Vagina (tissue), 2 donors: ENCODE measurements around the gene SKP2. TPM values are rescaled to one million over a fixed set of nuclear protein-coding genes. Genes with fewer than 3 reads are reported as not detected.

Experiments used
- DNase-seq, 2 donors: peaks; one replicate each; pipeline ENCODE4 v3.0.0-alpha.2; 2017; ENCODE audit errors: extremely low spot score in 2 of 2
- H3K27ac ChIP-seq: fragments of 200-600 bp; sonication (generic); one replicate; pipeline ENCODE4 v1.5.1; 2019
- H3K27me3 ChIP-seq: fragments of 200-600 bp; sonication (generic); one replicate; pipeline ENCODE4 v1.5.1; 2019
- H3K36me3 ChIP-seq, 2 donors: fragments of 200-600 bp; sonication (generic); one replicate each; pipeline ENCODE4 v1.5.1; 2017 to 2019
- H3K4me1 ChIP-seq: fragments of 200-600 bp; sonication (generic); one replicate; pipeline ENCODE4 v1.5.1; 2019
- H3K4me3 ChIP-seq, 2 donors: fragments of 200-600 bp; sonication (generic); 1 replicate in 1 of 2; 2 replicates in 1 of 2; pipeline ENCODE4 v1.5.1; 2016 to 2019
- H3K9me3 ChIP-seq: fragments of 200-600 bp; sonication (generic); one replicate; pipeline ENCODE4 v1.5.1; 2019
- CTCF ChIP-seq, 3 experiments: fragments of 450-650 bp in 2 of 3; fragments of 200-600 bp in 1 of 3; sonication (generic) in 1 of 3; IDR thresholded peaks; one replicate each; pipeline ENCODE4 v1.5.1; 2017 to 2019; ENCODE audit warnings: antibody characterized with exemption in 3 of 3, mild to moderate bottlenecking in 2 of 3, moderate library complexity in 2 of 3
- POLR2A ChIP-seq, 2 donors: fragments of 450-650 bp; IDR thresholded peaks; one replicate each; pipeline ENCODE4 v1.6.1; 2017; ENCODE audit warnings: antibody characterized with exemption in 2 of 2, mild to moderate bottlenecking in 2 of 2, moderate library complexity in 2 of 2
- POLR2AphosphoS5 ChIP-seq, 2 donors: sonication (generic); formaldehyde crosslinking; IDR thresholded peaks; one replicate each; pipeline ENCODE4 v1.9.0; 2017; ENCODE audit warnings: antibody characterized with exemption in 2 of 2, mild to moderate bottlenecking in 2 of 2, low read depth in 1 of 2; ENCODE audit not compliant: insufficient read depth in 1 of 2
- intact Hi-C: fragments of 100-400 bp; cut with DNase I; formaldehyde crosslinking; loops from one replicate; pipeline ENCODE4 v1.15.1; 2023
- total RNA-seq: library from RNA; depleted of rRNA; stranded (reverse); fragments of >200 nt; gene quantifications from one replicate; pipeline ENCODE4 v1.2.3, GENCODE V29; 2016

The SKP2 gene
- total RNA-seq, 1 donor from 2014 or later, result 12.0 TPM

- intact Hi-C loops, result no loop called here
- Histone ChIP-seq H3K9me3 (no peaks in the 10 kb centered on the region), H3K4me3 (no peak overlapping the region), H3K27me3 (no peaks in the 10 kb centered on the region), H3K27ac (no peak overlapping the region), H3K36me3 (peaks cover 0 to 42% of the 10 kb centered on the region in 2 donors), H3K4me1 (no peaks in the 10 kb centered on the region)
- DNase-seq, result no peak
- TF ChIP-seq CTCF (IDR thresholded peaks at IDR 0.05) (no peak), POLR2AphosphoS5 (IDR thresholded peaks at IDR 0.05; ENCODE audit: insufficient read depth in 1 of 2, low read depth in 1 of 2) (no peak), POLR2A (IDR thresholded peaks at IDR 0.05) (no peak)
These were observed 12.8 kb upstream of the SKP2 start for GRCh38 chr5:36138900-36139683.

- peaks cover 2% of the 10 kb centered on the region for H3K4me1 ChIP-seq
- intact Hi-C loops, result no loop called here
- no peak for DNase-seq
- no peaks in the 10 kb centered on the region for H3K9me3 ChIP-seq
- no peaks in the 10 kb centered on the region for H3K27me3 ChIP-seq
- peaks cover 0 to 19% of the 10 kb centered on the region in 2 donors for H3K36me3 ChIP-seq
- TF ChIP-seq POLR2A (IDR thresholded peaks at IDR 0.05) (no peak), CTCF (IDR thresholded peaks at IDR 0.05) (no peak), POLR2AphosphoS5 (IDR thresholded peaks at IDR 0.05; ENCODE audit: insufficient read depth in 1 of 2, low read depth in 1 of 2) (no peak)
- H3K4me3 ChIP-seq, result no peak overlapping the region
- H3K27ac ChIP-seq, result no peak overlapping the region
These were observed 6.6 kb upstream of the SKP2 start for GRCh38 chr5:36145311-36145710.

GRCh38 chr5:36146390-36146789, 5.5 kb upstream of the SKP2 start:
- H3K4me1 ChIP-seq, result peaks cover 11% of the 10 kb centered on the region
- H3K4me3 ChIP-seq, result no peak overlapping the region
- no peak for DNase-seq
- TF ChIP-seq POLR2A (IDR thresholded peaks at IDR 0.05), result no peak
- no peak for TF ChIP-seq POLR2AphosphoS5 (IDR thresholded peaks at IDR 0.05; ENCODE audit: insufficient read depth in 1 of 2, low read depth in 1 of 2)
- no peak for TF ChIP-seq CTCF (IDR thresholded peaks at IDR 0.05)
- H3K9me3 ChIP-seq, result no peaks in the 10 kb centered on the region
- H3K27me3 ChIP-seq, result no peaks in the 10 kb centered on the region
- intact Hi-C loops, result no loop called here
- no peak overlapping the region for H3K27ac ChIP-seq
- peaks cover 0 to 9% of the 10 kb centered on the region in 2 donors for H3K36me3 ChIP-seq

GRCh38 chr5:36147681-36148080, 4.2 kb upstream of the SKP2 start:
- TF ChIP-seq POLR2A (IDR thresholded peaks at IDR 0.05) (no peak), CTCF (IDR thresholded peaks at IDR 0.05) (no peak)
- peaks cover 0 to 4% of the 10 kb centered on the region in 2 donors for H3K36me3 ChIP-seq
- H3K4me1 ChIP-seq, result peaks cover 13% of the 10 kb centered on the region
- H3K9me3 ChIP-seq, result no peaks in the 10 kb centered on the region
- H3K4me3 ChIP-seq, result no peak overlapping the region
- no peaks in the 10 kb centered on the region for H3K27me3 ChIP-seq
- no peak overlapping the region for H3K27ac ChIP-seq
- intact Hi-C loops, result no loop called here
- no peak for DNase-seq
